ENCODE results near the gene WHRN.

WHRN gene

GRCh38 chr9:114469091-114469853 is 36.0 kb downstream of the WHRN start:
- DNase-seq = no peak

- DNase-seq = no peak
These were observed 37.4 kb downstream of the WHRN start for GRCh38 chr9:114467910-114468309.

- DNase-seq = no peak
These were observed 38.0 kb downstream of the WHRN start for GRCh38 chr9:114467226-114467750.

GRCh38 chr9:114465906-114466900 is 39.1 kb downstream of the WHRN start:
- DNase-seq = no peak

- no peak for DNase-seq
These were observed 39.9 kb downstream of the WHRN start for GRCh38 chr9:114465417-114465816.

- no peak for DNase-seq
These were observed 40.8 kb downstream of the WHRN start for GRCh38 chr9:114464281-114465051.

- no peak for DNase-seq
These were observed 42.5 kb downstream of the WHRN start for GRCh38 chr9:114462791-114463190.

GRCh38 chr9:114461468-114461867 is 43.8 kb downstream of the WHRN start:
- no peak for DNase-seq

- DNase-seq = no peak
These were observed 44.6 kb downstream of the WHRN start for GRCh38 chr9:114460513-114461199.

- no peak for DNase-seq
These were observed 45.8 kb downstream of the WHRN start for GRCh38 chr9:114459464-114459863.

- DNase-seq = no peak
These were observed 48.3 kb downstream of the WHRN start for GRCh38 chr9:114456929-114457328.

GRCh38 chr9:114454652-114455051 is 50.6 kb downstream of the WHRN start:
- no peak for DNase-seq

GRCh38 chr9:114452219-114453165 is 52.8 kb downstream of the WHRN start:
- DNase-seq = no peak

- no peak for DNase-seq
These were observed 53.6 kb downstream of the WHRN start for GRCh38 chr9:114451707-114452031.

- no peak for DNase-seq
These were observed 54.2 kb downstream of the WHRN start for GRCh38 chr9:114450833-114451706.

- no peak for DNase-seq
These were observed 55.1 kb downstream of the WHRN start for GRCh38 chr9:114450181-114450580.

GRCh38 chr9:114449236-114449635 is 56.0 kb downstream of the WHRN start:
- no peak for DNase-seq

GRCh38 chr9:114448706-114449105 is 56.6 kb downstream of the WHRN start:
- DNase-seq = no peak

- DNase-seq = no peak
These were observed 58.4 kb downstream of the WHRN start for GRCh38 chr9:114446672-114447450.
